Small intestine (tissue), 7 donors: ENCODE measurements around the gene TFB1M. TPM values are rescaled to one million over a fixed set of nuclear protein-coding genes. Genes with fewer than 3 reads are reported as not detected.

Source experiments
- DNase-seq, 2 donors: peaks; one replicate each; pipeline versions ENCODE4 v3.0.0 to v3.0.0-alpha.2; 2013
- FAIRE-seq: peaks from 2 replicates; lab custom pipeline; 2012; peaks lifted over from hg19 to GRCh38; lab: Jason Lieb, UNC
- H3K27ac ChIP-seq, 3 donors: one replicate each; pipeline ENCODE4 v1.5.1; 2013; ENCODE audit warnings: low read length in 2 of 3, mild to moderate bottlenecking in 2 of 3, control low read depth in 1 of 3, inconsistent platforms in 1 of 3, low read depth in 1 of 3, moderate library complexity in 1 of 3
- H3K27me3 ChIP-seq, 3 donors: one replicate each; pipeline ENCODE4 v1.6.1; 2013; ENCODE audit warnings: low read length in 3 of 3, inconsistent platforms in 1 of 3; ENCODE audit not compliant: control insufficient read depth in 3 of 3, insufficient read depth in 3 of 3
- H3K36me3 ChIP-seq, 3 donors: one replicate each; pipeline ENCODE4 v1.6.1; 2013; ENCODE audit warnings: low read length in 3 of 3, inconsistent platforms in 1 of 3, low read depth in 1 of 3, mild to moderate bottlenecking in 1 of 3, moderate library complexity in 1 of 3; ENCODE audit not compliant: control insufficient read depth in 3 of 3, insufficient read depth in 2 of 3
- H3K4me1 ChIP-seq, 3 donors: one replicate each; pipeline ENCODE4 v1.6.1; 2013; ENCODE audit warnings: low read length in 2 of 3, inconsistent platforms in 1 of 3, low read depth in 1 of 3, mild to moderate bottlenecking in 1 of 3, moderate library complexity in 1 of 3; ENCODE audit not compliant: control insufficient read depth in 3 of 3, insufficient read depth in 2 of 3
- H3K4me3 ChIP-seq, 3 donors: one replicate each; pipeline ENCODE4 v1.5.1; 2013; ENCODE audit warnings: low read length in 3 of 3, control low read depth in 1 of 3, inconsistent platforms in 1 of 3, low read depth in 1 of 3, mild to moderate bottlenecking in 1 of 3, moderate library complexity in 1 of 3
- H3K9me3 ChIP-seq, 2 donors: one replicate each; pipeline ENCODE4 v1.6.1; 2013; ENCODE audit warnings: low read depth in 1 of 2, low read length in 1 of 2; ENCODE audit not compliant: control insufficient read depth in 2 of 2, insufficient read depth in 1 of 2
- WGBS, 3 donors: extraction: QIAGEN DNeasy Blood & Tissue Kit; methylation state at CpG; one replicate each; pipeline ENCODE4 v1.1.7; 2013; 5-methylcytosine and 5-hydroxymethylcytosine counted together
- polyA plus RNA-seq, 4 donors: library from polyadenylated mRNA; stranded (reverse) in 3 of 4; unstranded in 1 of 4; fragments of 200-250 nt in 3 of 4; fragments of 120-200 nt in 1 of 4; gene quantifications; one replicate each; pipeline versions ENCODE4 v1.2.1 to v1.2.3, GENCODE V29; 2013
- donor health status: healthy with polysubstance abuse.
- donor health status: control.
- donor health status: control.
- donor health status: Bipolar disorder and iron deficiency.
- donor health status: healthy.

The TFB1M gene
- polyA plus RNA-seq, 4 donors: 5.4 to 16.5 (median 14.3) TPM

DNA sequence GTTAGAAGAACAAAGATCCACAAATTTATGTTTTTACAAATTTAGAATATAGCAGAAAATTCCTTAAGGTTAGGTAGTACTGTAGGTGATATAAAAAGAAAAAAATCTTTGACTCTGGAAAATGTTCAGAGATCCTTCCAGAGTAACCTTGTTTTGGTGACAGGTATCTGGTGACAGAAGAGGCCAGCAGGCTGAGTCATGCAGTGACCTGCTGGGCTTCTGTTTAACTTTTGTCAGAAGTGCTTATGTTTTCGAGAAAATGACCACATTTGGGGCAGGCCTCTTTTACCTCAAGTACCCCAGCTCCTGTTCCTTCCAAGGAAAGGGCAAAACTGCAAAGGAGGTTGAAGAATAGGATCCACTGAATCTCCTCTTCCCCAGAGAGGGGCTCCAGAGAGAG, 60.9 kb downstream of the TFB1M start:
- DNase-seq: no peak
- H3K9me3 ChIP-seq: no peaks in the 10 kb centered on the region
- no peaks in the 10 kb centered on the region for H3K27me3 ChIP-seq
- H3K27ac ChIP-seq: no peak overlapping the region
- H3K4me3 ChIP-seq: no peak overlapping the region
- no peaks in the 10 kb centered on the region for H3K4me1 ChIP-seq
- FAIRE-seq: no peak
- peaks cover 6 to 53% (median 27%) of the 10 kb centered on the region in 3 donors for H3K36me3 ChIP-seq
- 57 to 83% (median 70%) methylated on average over 1 of the region's 1 CpG for WGBS, 3 donors

DNA sequence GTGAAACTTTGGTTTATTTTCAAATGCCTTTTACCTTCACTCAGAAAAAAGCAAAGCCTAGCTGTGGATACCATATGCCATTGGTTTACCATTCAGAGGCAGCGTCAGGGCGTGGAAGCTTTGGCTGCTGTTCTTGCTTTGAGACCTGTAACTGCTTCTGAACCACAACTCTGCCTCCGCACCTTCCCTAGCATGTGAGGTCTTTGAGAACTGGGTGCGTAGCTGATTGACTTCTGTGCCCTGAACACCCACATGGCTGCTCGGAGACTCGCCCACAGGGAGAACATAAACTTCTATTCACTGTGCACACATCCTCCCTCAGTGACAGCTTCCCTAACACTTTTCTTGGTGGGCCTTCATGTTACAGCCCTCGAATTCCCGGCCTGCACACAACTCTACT, 61.7 kb downstream of the TFB1M start:
- Histone ChIP-seq H3K4me1 (no peaks in the 10 kb centered on the region), H3K4me3 (no peak overlapping the region), H3K27ac (no peak overlapping the region), H3K36me3 (peaks cover 8 to 52% (median 21%) of the 10 kb centered on the region in 3 donors), H3K9me3 (no peaks in the 10 kb centered on the region), H3K27me3 (no peaks in the 10 kb centered on the region)
- DNase-seq (no peak), FAIRE-seq (no peak)
- WGBS, 3 donors: 96 to 97% (median 96%) methylated on average over 8 of the region's 8 CpGs

GRCh38 chr6:155250701-155251381, 63.4 kb downstream of the TFB1M start:
- no peaks in the 10 kb centered on the region for H3K27me3 ChIP-seq
- DNase-seq: no peak
- FAIRE-seq: no peak
- H3K36me3 ChIP-seq: peaks cover 5 to 52% (median 20%) of the 10 kb centered on the region in 3 donors
- no peak overlapping the region for H3K4me3 ChIP-seq
- H3K4me1 ChIP-seq: no peaks in the 10 kb centered on the region
- H3K9me3 ChIP-seq: no peaks in the 10 kb centered on the region
- no peak overlapping the region for H3K27ac ChIP-seq
- WGBS, 3 donors: 89 to 92% (median 89%) methylated on average over 10 of the region's 10 CpGs

DNA sequence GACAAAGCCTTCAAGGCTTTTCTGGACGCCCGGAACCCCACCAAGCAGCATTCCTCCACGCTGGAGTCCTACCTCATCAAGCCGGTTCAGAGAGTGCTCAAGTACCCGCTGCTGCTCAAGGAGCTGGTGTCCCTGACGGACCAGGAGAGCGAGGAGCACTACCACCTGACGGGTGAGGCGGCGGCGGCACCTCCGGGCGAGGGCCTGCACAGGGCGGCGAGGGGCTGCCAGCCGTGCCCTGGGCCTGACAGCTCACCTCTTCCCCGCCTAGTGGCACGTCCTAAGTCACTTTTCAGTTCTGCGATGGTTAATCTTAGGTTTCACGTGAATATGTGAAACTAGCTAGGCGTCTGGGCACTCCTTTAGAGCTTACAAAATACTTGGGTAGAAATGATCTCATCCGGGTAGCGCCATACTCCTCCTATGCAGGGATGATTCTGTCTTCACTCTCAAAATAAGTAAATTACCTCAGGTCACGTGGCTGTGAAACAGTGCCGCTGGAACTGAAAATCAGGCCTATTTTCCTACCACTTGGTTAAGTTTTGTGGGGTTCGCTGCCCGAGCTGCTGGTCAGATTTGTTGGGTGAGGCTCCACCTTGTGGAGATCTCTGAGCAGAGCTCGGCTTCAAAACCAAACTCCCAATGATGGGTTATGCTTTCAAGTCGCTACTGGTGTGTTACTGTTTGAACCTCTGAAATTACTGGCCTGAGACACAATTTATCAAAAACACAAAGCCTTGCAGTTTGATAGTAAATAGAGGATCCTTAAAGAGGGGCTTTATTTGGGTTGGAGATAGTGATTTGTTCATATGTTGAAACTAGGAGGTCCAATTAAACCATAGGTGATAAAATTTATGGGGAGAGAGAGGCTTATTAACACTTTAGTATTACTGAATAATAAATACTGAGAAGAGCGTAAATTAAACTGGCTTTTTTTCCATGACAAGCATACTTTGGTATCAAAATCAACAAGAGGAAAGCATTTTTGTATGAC, 66.0 kb downstream of the TFB1M start:
- H3K27ac ChIP-seq: no peak overlapping the region
- H3K4me1 ChIP-seq: no peaks in the 10 kb centered on the region
- H3K9me3 ChIP-seq: no peaks in the 10 kb centered on the region
- no peak overlapping the region for H3K4me3 ChIP-seq
- 81 to 86% (median 84%) methylated on average over 30 of the region's 30 CpGs for WGBS, 3 donors
- no peaks in the 10 kb centered on the region for H3K27me3 ChIP-seq
- H3K36me3 ChIP-seq: peaks cover 5 to 51% (median 8%) of the 10 kb centered on the region in 3 donors
- FAIRE-seq: no peak
- peak; percentile 26 to 66 for DNase-seq

GRCh38 chr6:155247618-155248007, 66.7 kb downstream of the TFB1M start:
- H3K4me3 ChIP-seq: no peak overlapping the region
- H3K27me3 ChIP-seq: no peaks in the 10 kb centered on the region
- DNase-seq (no peak), FAIRE-seq (no peak)
- no peak overlapping the region for H3K27ac ChIP-seq
- H3K9me3 ChIP-seq: no peaks in the 10 kb centered on the region
- peaks cover 2 to 50% (median 9%) of the 10 kb centered on the region in 3 donors for H3K36me3 ChIP-seq
- no peaks in the 10 kb centered on the region for H3K4me1 ChIP-seq
- WGBS, 3 donors: 92 to 95% (median 95%) methylated on average over 5 of the region's 5 CpGs

GRCh38 chr6:155246825-155247224, 67.5 kb downstream of the TFB1M start:
- Histone ChIP-seq H3K36me3 (peaks cover 2 to 45% (median 7%) of the 10 kb centered on the region in 3 donors), H3K27me3 (no peaks in the 10 kb centered on the region), H3K4me3 (no peak overlapping the region), H3K4me1 (no peaks in the 10 kb centered on the region), H3K27ac (no peak overlapping the region), H3K9me3 (no peaks in the 10 kb centered on the region)
- no peak for FAIRE-seq
- WGBS, 3 donors: 95 to 97% (median 96%) methylated on average over 2 of the region's 2 CpGs
- no peak for DNase-seq

DNA sequence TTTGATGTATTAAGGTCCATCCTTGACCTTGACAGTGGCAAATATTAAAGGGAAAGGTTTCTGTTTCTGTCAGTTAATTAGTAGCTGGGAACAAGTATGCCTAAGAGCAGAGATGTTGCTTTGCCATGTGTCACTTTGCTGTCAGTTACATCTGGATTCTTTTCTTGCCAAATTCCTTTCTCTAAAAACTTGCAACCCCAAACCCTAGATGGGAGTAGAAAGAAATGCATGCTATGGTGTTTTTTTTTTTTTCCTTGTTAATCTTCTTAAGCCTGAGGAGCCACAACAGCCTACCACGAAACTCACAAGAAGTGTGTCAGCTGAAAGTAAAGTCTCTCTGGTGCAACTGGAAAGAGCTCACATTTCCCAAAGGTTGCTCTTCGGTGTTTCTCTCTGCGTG, 68.5 kb downstream of the TFB1M start:
- no peak for DNase-seq
- WGBS, 3 donors: 84 to 98% (median 96%) methylated on average over 3 of the region's 3 CpGs
- Histone ChIP-seq H3K27ac (no peak overlapping the region), H3K4me3 (no peak overlapping the region), H3K9me3 (no peaks in the 10 kb centered on the region), H3K36me3 (peaks cover 2 to 45% (median 7%) of the 10 kb centered on the region in 3 donors), H3K27me3 (no peaks in the 10 kb centered on the region), H3K4me1 (no peaks in the 10 kb centered on the region)
- no peak for FAIRE-seq

- FAIRE-seq (no peak), DNase-seq (no peak)
- Histone ChIP-seq H3K27me3 (no peaks in the 10 kb centered on the region), H3K4me3 (no peak overlapping the region), H3K9me3 (no peaks in the 10 kb centered on the region), H3K36me3 (peaks cover 2 to 48% (median 7%) of the 10 kb centered on the region in 3 donors), H3K27ac (no peak overlapping the region), H3K4me1 (no peaks in the 10 kb centered on the region)
- WGBS, 3 donors: 91 to 97% (median 95%) methylated on average over 7 of the region's 7 CpGs
Measured at GRCh38 chr6:155245193-155245592, 69.1 kb downstream of the TFB1M start.
